ENCODE results near the gene ATRNL1. TPM values are rescaled to one million over a fixed set of nuclear protein-coding genes. Genes with fewer than 3 reads are reported as not detected.

Gene ATRNL1
- total and polyA plus RNA-seq, 2 of the 8 experiments (the other 6 are each of a cell fraction or from before 2014, with no cell fraction given): 5.1 to 17.6 TPM

DNA sequence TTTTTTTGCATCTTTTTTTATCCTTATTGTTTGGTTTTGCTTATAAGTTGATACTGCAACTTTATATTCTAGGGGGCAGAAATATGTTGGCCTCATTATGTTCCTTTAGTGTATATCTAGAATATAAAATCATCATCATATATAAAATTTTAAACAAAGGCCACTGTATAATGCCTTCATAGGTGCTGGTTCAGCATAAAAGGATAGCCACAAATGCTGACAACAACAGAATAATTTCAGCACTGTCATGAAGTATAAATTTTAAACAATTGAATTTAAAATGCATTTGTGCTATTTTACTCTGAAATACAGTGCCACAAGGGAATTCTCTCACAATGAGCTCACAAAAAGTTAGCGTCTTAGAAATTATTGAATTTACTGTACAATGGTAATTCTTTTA is 285.9 kb downstream of the ATRNL1 start:
- Histone ChIP-seq H3K4me2 (ENCODE audit: insufficient read depth in 1 of 2, low read depth in 2 of 2, low read length in 2 of 2) (no peak overlapping the region), H3K27me3 (replicated peaks in 1 of 4; ENCODE audit: control insufficient read depth in 3 of 4, extremely low read depth in 1 of 4, insufficient read depth in 3 of 4, low read length in 3 of 4) (no peaks in the 10 kb centered on the region), H3K4me1 (replicated peaks in 1 of 4; ENCODE audit: control insufficient read depth in 3 of 4, insufficient read depth in 4 of 4, low read length in 3 of 4) (no peaks in the 10 kb centered on the region), H3K9ac (replicated peaks in 1 of 4; ENCODE audit: extremely low read depth in 1 of 4, low read depth in 3 of 4, low read length in 3 of 4) (no peak overlapping the region), H3K4ac (replicated peaks; ENCODE audit: insufficient read length, low read depth, low read length) (no peak overlapping the region), H4K8ac (ENCODE audit: extremely low read depth, insufficient read depth, low read length) (no peak overlapping the region), H3K27ac (ENCODE audit: low read depth, low read length) (no peak overlapping the region), H3K79me2 (ENCODE audit: control insufficient read depth in 1 of 2, insufficient read depth in 2 of 2, low read length in 2 of 2) (no peaks in the 10 kb centered on the region), H4K91ac (replicated peaks; ENCODE audit: insufficient read length, low read length) (no peak overlapping the region), H4K20me1 (replicated peaks in 1 of 2; ENCODE audit: control insufficient read depth in 1 of 2, insufficient read depth in 2 of 2, low read length in 2 of 2) (no peaks in the 10 kb centered on the region), H3K36me3 (ENCODE audit: control insufficient read depth in 2 of 4, insufficient read depth in 4 of 4, low read length in 3 of 4) (no peaks in the 10 kb centered on the region), H2BK5ac (ENCODE audit: low read depth, low read length) (no peak overlapping the region), H2BK12ac (ENCODE audit: low read depth, low read length) (no peak overlapping the region), H4K5ac (ENCODE audit: insufficient read length, low read depth, low read length) (no peak overlapping the region), H3K9me3 (ENCODE audit: insufficient read depth in 2 of 2, low read depth in 1 of 2, low read length in 1 of 2) (no peaks in the 10 kb centered on the region), H2AK5ac (ENCODE audit: low read depth, low read length) (no peak overlapping the region), H3K79me1 (ENCODE audit: low read depth, low read length) (no peaks in the 10 kb centered on the region), H3K14ac (ENCODE audit: insufficient read length) (no peak overlapping the region), H2AFZ (ENCODE audit: low read length) (no peak overlapping the region), H3K56ac (replicated peaks; ENCODE audit: insufficient read length, low read depth, low read length) (no peak overlapping the region), H3K23me2 (ENCODE audit: low read depth, low read length) (no peaks in the 10 kb centered on the region), H3K23ac (ENCODE audit: insufficient read length) (no peak overlapping the region), H3K18ac (ENCODE audit: extremely low read depth, low read length) (no peak overlapping the region), H3K4me3 (ENCODE audit: extremely low read depth in 1 of 4, insufficient read depth in 2 of 4, low read depth in 3 of 4, low read length in 4 of 4) (no peak overlapping the region), H2BK20ac (ENCODE audit: low read length) (no peak overlapping the region), H2BK15ac (ENCODE audit: low read length) (no peak overlapping the region), H2BK120ac (replicated peaks; ENCODE audit: low read depth, low read length) (no peak overlapping the region)
- ChIA-PET CTCF (ENCODE audit: partially characterized antibody) (no interaction called here), POLR2A (ENCODE audit: partially characterized antibody) (no interaction called here)
- 100% methylated on average over 1 of the region's 1 CpG; no CpG with 5 or more reads in 1 of the 2 experiments for WGBS, 2 experiments (ENCODE audit: extremely low coverage in 1 of 2, insufficient coverage in 1 of 2, insufficient read length in 1 of 2, insufficient replicate concordance in 2 of 2, low coverage in 1 of 2, low lambda C conversion rate in 2 of 2, missing lambda C conversion rate in 1 of 2)
- FAIRE-seq (no peak), DNase-seq (ENCODE audit: low read depth in 1 of 2, low spot score in 2 of 2) (no peak)
- no peak for TF ChIP-seq GABPA (IDR thresholded peaks at IDR 0.05; ENCODE audit: borderline replicate concordance, insufficient read depth, low read length)
- TF ChIP-seq EP300 (IDR thresholded peaks at IDR 0.05; ENCODE audit: borderline replicate concordance in 1 of 2, low read depth in 2 of 2, low read length in 2 of 2): no peak
- TF ChIP-seq SAP30 (IDR thresholded peaks at IDR 0.05; ENCODE audit: insufficient read depth, insufficient replicate concordance, low read length): no peak
- no peak for TF ChIP-seq CTBP2 (IDR thresholded peaks at IDR 0.05; ENCODE audit: borderline replicate concordance, insufficient read depth, insufficient read length, low read length)

Measured in H1 (cell line).